Endothelial cell of umbilical vein (primary cell): ENCODE data around the gene PFN3.

Experiments
- CTCF ChIP-seq, 2 donors: IDR thresholded peaks; 1 replicate in 1 of 2; 2 replicates in 1 of 2; pipeline ENCODE4 v1.5.1; 2011; ENCODE audit warnings: low read length in 2 of 2, mild to moderate bottlenecking in 2 of 2, moderate library complexity in 2 of 2, control low read depth in 1 of 2, inconsistent platforms in 1 of 2, low read depth in 1 of 2; ENCODE audit not compliant: insufficient read depth in 1 of 2; ENCODE audit errors: extremely low read depth in 1 of 2
- EZH2 ChIP-seq: IDR thresholded peaks from 2 replicates; pipeline ENCODE4 v1.6.1; 2012; ENCODE audit warnings: borderline replicate concordance, low read depth, mild to moderate bottlenecking, moderate library complexity, low read length, inconsistent platforms; ENCODE audit not compliant: severe bottlenecking
- FOS ChIP-seq: IDR thresholded peaks from 2 replicates; pipeline ENCODE4 v1.6.1; 2011; ENCODE audit warnings: mild to moderate bottlenecking, low read length, moderate library complexity, borderline replicate concordance; ENCODE audit not compliant: insufficient read depth
- GATA2 ChIP-seq: IDR thresholded peaks from 2 replicates; pipeline ENCODE4 v1.7.0; 2011; ENCODE audit warnings: low read depth, mild to moderate bottlenecking, moderate library complexity, mixed read lengths, low read length; ENCODE audit not compliant: insufficient read length, insufficient read depth
- JUN ChIP-seq: IDR thresholded peaks from 2 replicates; pipeline ENCODE4 v1.6.1; 2011; ENCODE audit warnings: borderline replicate concordance, low read depth; ENCODE audit not compliant: insufficient read length, insufficient read depth
- MAX ChIP-seq: IDR thresholded peaks from 2 replicates; pipeline ENCODE4 v1.6.1; 2011; ENCODE audit not compliant: insufficient read depth, insufficient read length
- POLR2A ChIP-seq: IDR thresholded peaks from 2 replicates; pipeline ENCODE4 v1.6.1; 2012; ENCODE audit warnings: low read depth, mild to moderate bottlenecking, control low read depth, low read length
- POLR2AphosphoS5 ChIP-seq: IDR thresholded peaks from 2 replicates; pipeline ENCODE4 v1.6.1; 2012; ENCODE audit warnings: low read depth, mild to moderate bottlenecking, control low read depth, low read length, moderate library complexity; ENCODE audit not compliant: insufficient read depth

GRCh38 chr5:177356746-177357145, 43.7 kb downstream of the PFN3 start:
- TF ChIP-seq CTCF (IDR thresholded peaks at IDR 0.05; ENCODE audit: extremely low read depth in 1 of 2, insufficient read depth in 1 of 2, low read depth in 1 of 2, low read length in 2 of 2): no peak
- TF ChIP-seq EZH2: no peak
- no peak for TF ChIP-seq POLR2A
- TF ChIP-seq MAX: no peak
- no peak for TF ChIP-seq POLR2AphosphoS5
- no peak for TF ChIP-seq JUN
- TF ChIP-seq FOS: no peak
- TF ChIP-seq GATA2: no peak
